NK-92 (cell line): Measurements from ENCODE around the gene CHCHD10.

Source experiments
- DNase-seq: peaks from one replicate; lab custom pipeline; 2025; ENCODE audit not compliant: unreplicated experiment; lab: John Stamatoyannopoulos, UW

The CHCHD10 gene

GRCh38 chr22:23787910-23788309 lies 20.1 kb upstream of the CHCHD10 start:
- DNase-seq: no peak

GRCh38 chr22:23787600-23787896 lies 19.8 kb upstream of the CHCHD10 start:
- DNase-seq: no peak

GRCh38 chr22:23786752-23787599 lies 19.2 kb upstream of the CHCHD10 start, which contains the start of gene SMARCB1:
TSS of gene SMARCB1 (plus strand) at chr22:23786966. CDS start at chr22:23787170, 204 bp downstream.
- DNase-seq: no peak

GRCh38 chr22:23786261-23786710 lies 18.5 kb upstream of the CHCHD10 start:
- no peak for DNase-seq

GRCh38 chr22:23784215-23784732 lies 16.5 kb upstream of the CHCHD10 start:
- DNase-seq: no peak

- no peak for DNase-seq
Measured at GRCh38 chr22:23783265-23784150, 15.7 kb upstream of the CHCHD10 start.

- no peak for DNase-seq
Measured at GRCh38 chr22:23782703-23783102, 14.9 kb upstream of the CHCHD10 start.

- DNase-seq: no peak
Measured at GRCh38 chr22:23782252-23782651, 14.5 kb upstream of the CHCHD10 start.

GRCh38 chr22:23781511-23782183 lies 13.9 kb upstream of the CHCHD10 start:
- DNase-seq: no peak

- DNase-seq: no peak
Measured at GRCh38 chr22:23781065-23781464, 13.3 kb upstream of the CHCHD10 start.

- no peak for DNase-seq
Measured at GRCh38 chr22:23780146-23780748, 12.5 kb upstream of the CHCHD10 start.

- DNase-seq: no peak
Measured at GRCh38 chr22:23779731-23780130, 12.0 kb upstream of the CHCHD10 start.

- no peak for DNase-seq
Measured at GRCh38 chr22:23779083-23779482, 11.3 kb upstream of the CHCHD10 start.

- DNase-seq: no peak
Measured at GRCh38 chr22:23778577-23778900, 10.8 kb upstream of the CHCHD10 start.

GRCh38 chr22:23777776-23778576 lies 10.2 kb upstream of the CHCHD10 start:
- DNase-seq: no peak

- no peak for DNase-seq
Measured at GRCh38 chr22:23775779-23776375, 8.1 kb upstream of the CHCHD10 start.

GRCh38 chr22:23774922-23775436 lies 7.2 kb upstream of the CHCHD10 start:
- no peak for DNase-seq

- DNase-seq: no peak
Measured at GRCh38 chr22:23774114-23774921, 6.5 kb upstream of the CHCHD10 start.
